Activated naive CD4-positive, alpha-beta T cell (primary cell): ENCODE results near the gene CCDC158.
"Not testable (repeated sequence)": the region's sequence is repeated elsewhere in the genome, so short reads cannot be mapped to it uniquely, and the experiment has no call there.

ENCODE experiments used
- DNase-seq, 4 experiments: peaks; one replicate each; lab custom pipeline; 2025; lab: John Stamatoyannopoulos, UW

The CCDC158 gene

GRCh38 chr4:76311896-76312331 is 109.0 kb downstream of the CCDC158 start:
- DNase-seq, result no peak

GRCh38 chr4:76310683-76311082 is 110.3 kb downstream of the CCDC158 start:
- no peak for DNase-seq

- no peak for DNase-seq
These were observed 110.9 kb downstream of the CCDC158 start for GRCh38 chr4:76309939-76310550.

GRCh38 chr4:76308548-76308947 is 112.4 kb downstream of the CCDC158 start:
- DNase-seq, result no peak

GRCh38 chr4:76307660-76308014 is 113.3 kb downstream of the CCDC158 start:
- DNase-seq, result no peak

GRCh38 chr4:76306882-76307659 is 113.9 kb downstream of the CCDC158 start:
- DNase-seq, result no peak

- DNase-seq, result no peak
These were observed 114.7 kb downstream of the CCDC158 start, which contains the start of gene STBD1 for GRCh38 chr4:76305971-76306881. Gene STBD1 (plus strand): TSS chr4:76306733. CDS start chr4:76306770, 37 bp downstream.

GRCh38 chr4:76305033-76305687 is 115.8 kb downstream of the CCDC158 start:
- no peak for DNase-seq

- DNase-seq, result no peak
These were observed 118.0 kb downstream of the CCDC158 start for GRCh38 chr4:76302826-76303438.

- no peak for DNase-seq
These were observed 119.2 kb downstream of the CCDC158 start for GRCh38 chr4:76301775-76302162.

- DNase-seq, result no peak
These were observed 119.7 kb downstream of the CCDC158 start for GRCh38 chr4:76301068-76301774.

- DNase-seq, result no peak
These were observed 120.9 kb downstream of the CCDC158 start for GRCh38 chr4:76300012-76300411.

- no peak for DNase-seq
These were observed 122.7 kb downstream of the CCDC158 start for GRCh38 chr4:76298227-76298626.

- no peak for DNase-seq
These were observed 124.6 kb downstream of the CCDC158 start for GRCh38 chr4:76296286-76296820.

- DNase-seq, result no peak
These were observed 127.2 kb downstream of the CCDC158 start for GRCh38 chr4:76293772-76294171.

- no peak for DNase-seq
These were observed 128.2 kb downstream of the CCDC158 start for GRCh38 chr4:76292730-76293129.

- DNase-seq, result not testable (repeated sequence)
These were observed 133.1 kb downstream of the CCDC158 start for GRCh38 chr4:76287811-76288210.

- no peak for DNase-seq
These were observed 137.0 kb downstream of the CCDC158 start for GRCh38 chr4:76283900-76284299.

- DNase-seq, result no peak
These were observed 137.8 kb downstream of the CCDC158 start for GRCh38 chr4:76282941-76283689.

GRCh38 chr4:76281594-76281993 is 139.3 kb downstream of the CCDC158 start:
- DNase-seq, result not testable (repeated sequence)
